Inflammatory macrophage (primary cell): ENCODE data around the gene F8A3.
A peak's percentile ranks its signal among the peaks of the same experiment; 100 is the strongest.
"Not testable (repeated sequence)": the region's sequence is repeated elsewhere in the genome, so short reads cannot be mapped to it uniquely, and the experiment has no call there.

Experiments used
- DNase-seq, 2 donors: peaks; one replicate each; pipeline ENCODE4 v3.0.0-alpha.2; 2020 to 2022
- total RNA-seq, 18 experiments: gene quantifications; one replicate each; lab custom pipeline; 2026; ENCODE audit warnings: mixed read lengths in 6 of 18, inconsistent platforms in 2 of 18; lab: John Stamatoyannopoulos, UW

The F8A3 gene
- 0 to 0.08 (median 0) reads per million in 18 experiments for total RNA-seq

DNA sequence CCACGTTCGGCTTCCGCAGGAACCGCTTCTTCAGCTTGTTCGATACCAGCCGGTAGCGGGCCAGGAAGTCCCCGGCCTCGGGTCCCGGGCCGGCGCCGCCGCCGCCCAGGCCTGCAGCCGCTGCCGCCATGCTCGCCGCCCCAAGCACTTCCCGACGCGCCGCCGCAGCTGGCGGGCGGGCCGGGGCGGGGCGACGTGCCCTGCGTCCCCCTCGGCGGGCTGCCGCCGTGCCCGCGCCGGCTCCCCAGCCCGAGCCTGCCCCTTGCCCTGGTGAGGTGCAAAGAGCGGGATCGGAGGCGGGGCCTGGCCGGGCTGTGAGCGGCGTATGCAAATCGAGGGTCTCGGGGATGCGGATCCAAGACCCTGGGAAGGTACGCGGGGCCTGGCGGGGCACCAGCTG lies at the start of gene F8A3:
Gene F8A3 (minus strand): TSS at position 150 of the 400 bp plus-strand sequence. CDS start 20 bp downstream, at position 130.
- not testable (repeated sequence) for DNase-seq

DNA sequence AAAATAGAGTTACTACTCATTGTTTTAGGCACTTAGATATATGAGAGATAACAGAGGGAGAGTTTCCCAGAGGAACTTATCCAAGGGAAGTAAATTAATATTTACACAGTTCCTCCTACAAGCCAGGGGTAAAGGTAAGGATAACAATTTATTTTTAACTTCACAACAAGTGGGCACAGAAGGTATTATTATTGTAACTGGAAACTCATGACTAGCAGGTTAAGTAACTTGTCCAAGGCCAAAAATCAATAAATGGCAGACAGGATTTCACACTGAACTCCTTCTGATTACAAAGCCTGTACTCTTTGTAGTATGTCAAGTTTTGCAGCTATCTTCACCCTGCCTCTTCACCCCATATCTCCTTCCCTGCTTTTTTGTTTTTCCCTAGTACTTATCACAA lies 46.9 kb upstream of the F8A3 start:
- DNase-seq: no peak

GRCh38 chrX:155495134-155495533 lies 36.7 kb upstream of the F8A3 start:
- not testable (repeated sequence) for DNase-seq

GRCh38 chrX:155491421-155491820 lies 33.0 kb upstream of the F8A3 start:
- DNase-seq: not testable (repeated sequence)

GRCh38 chrX:155477136-155477535 lies 18.7 kb upstream of the F8A3 start:
- not testable (repeated sequence) for DNase-seq

- not testable (repeated sequence) for DNase-seq
Observed at GRCh38 chrX:155466269-155466938, 8.0 kb upstream of the F8A3 start.

GRCh38 chrX:155460501-155460900 lies 2.1 kb upstream of the F8A3 start:
- not testable (repeated sequence) for DNase-seq

- DNase-seq: not testable (repeated sequence)
Observed at GRCh38 chrX:155457761-155458447, 516 bp downstream of the F8A3 start.

- DNase-seq: no peak
Observed at GRCh38 chrX:155441097-155441496, 17.3 kb downstream of the F8A3 start.

DNA sequence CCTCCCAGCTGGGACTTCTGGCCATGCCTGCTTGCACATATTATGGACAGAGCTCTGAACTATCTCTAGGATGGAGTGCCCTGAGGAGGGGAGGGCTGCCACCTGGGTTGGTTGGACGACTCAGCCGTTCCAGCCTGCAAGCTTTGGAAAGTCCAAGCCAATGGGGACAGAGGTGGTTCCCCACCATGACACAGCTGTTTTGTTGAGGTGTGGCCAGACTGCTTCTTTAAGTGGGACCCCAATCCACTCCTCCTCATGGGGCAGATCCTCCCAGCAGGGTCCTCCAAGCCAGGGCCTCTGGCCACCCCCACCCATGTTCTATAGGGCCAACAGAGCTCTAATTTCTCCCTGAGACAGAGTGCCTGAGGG lies 22.7 kb downstream of the F8A3 start:
- DNase-seq: no peak

- DNase-seq: peak; percentile 11 to 24
Observed at GRCh38 chrX:155434906-155435743, 23.3 kb downstream of the F8A3 start.

GRCh38 chrX:155417769-155418168 lies 40.7 kb downstream of the F8A3 start:
- no peak for DNase-seq
